Measurements from ENCODE around the gene PPP2R2D.

DNA sequence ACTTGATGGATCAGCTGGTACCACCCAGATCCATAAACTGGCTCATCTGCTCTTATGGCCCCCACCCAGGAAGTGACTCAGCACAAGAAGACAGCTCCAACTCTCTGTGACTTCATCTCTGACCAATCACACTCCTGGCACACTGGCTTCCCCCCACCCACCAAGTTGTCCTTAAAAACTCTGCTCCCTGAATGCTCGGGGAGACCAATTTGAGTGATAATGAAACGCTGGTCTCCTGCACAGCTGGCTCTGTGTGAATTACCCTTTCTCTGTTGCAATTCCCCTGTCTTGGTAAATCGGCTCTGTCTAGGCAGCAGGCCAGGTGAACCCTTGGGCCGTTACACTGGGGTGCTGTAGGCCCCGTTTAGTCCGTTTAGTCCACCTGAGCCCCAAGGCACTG is 104.3 kb downstream of the PPP2R2D start:
- TF ChIP-seq, protein P1, sequence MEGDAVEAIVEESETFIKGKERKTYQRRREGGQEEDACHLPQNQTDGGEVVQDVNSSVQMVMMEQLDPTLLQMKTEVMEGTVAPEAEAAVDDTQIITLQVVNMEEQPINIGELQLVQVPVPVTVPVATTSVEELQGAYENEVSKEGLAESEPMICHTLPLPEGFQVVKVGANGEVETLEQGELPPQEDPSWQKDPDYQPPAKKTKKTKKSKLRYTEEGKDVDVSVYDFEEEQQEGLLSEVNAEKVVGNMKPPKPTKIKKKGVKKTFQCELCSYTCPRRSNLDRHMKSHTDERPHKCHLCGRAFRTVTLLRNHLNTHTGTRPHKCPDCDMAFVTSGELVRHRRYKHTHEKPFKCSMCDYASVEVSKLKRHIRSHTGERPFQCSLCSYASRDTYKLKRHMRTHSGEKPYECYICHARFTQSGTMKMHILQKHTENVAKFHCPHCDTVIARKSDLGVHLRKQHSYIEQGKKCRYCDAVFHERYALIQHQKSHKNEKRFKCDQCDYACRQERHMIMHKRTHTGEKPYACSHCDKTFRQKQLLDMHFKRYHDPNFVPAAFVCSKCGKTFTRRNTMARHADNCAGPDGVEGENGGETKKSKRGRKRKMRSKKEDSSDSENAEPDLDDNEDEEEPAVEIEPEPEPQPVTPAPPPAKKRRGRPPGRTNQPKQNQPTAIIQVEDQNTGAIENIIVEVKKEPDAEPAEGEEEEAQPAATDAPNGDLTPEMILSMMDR (IDR thresholded peaks at IDR 0.05) = no peak
- TF ChIP-seq POLR2A (IDR thresholded peaks at IDR 0.05) = no peak
